ENCODE results near the gene RAD52. TPM values are rescaled to one million over a fixed set of nuclear protein-coding genes. Genes with fewer than 3 reads are reported as not detected.

Gene RAD52
- polyA plus RNA-seq (2012; ENCODE audit: insufficient read length, low read depth), result 16.5 TPM

GRCh38 chr12:949453-950191 lies at the start of gene RAD52:
Gene RAD52, minus strand, starts transcription at chr12:949694. Its CDS starts 16,636 bp downstream, at chr12:933058.
- TF ChIP-seq POLR2AphosphoS5 (IDR thresholded peaks at IDR 0.05; ENCODE audit: low read depth, low read length), result peak; percentile 99
- peak; percentile 93; the same call in 1 of the 2 replicates for TF ChIP-seq TAF1 (IDR thresholded peaks at IDR 0.05; ENCODE audit: borderline replicate concordance, insufficient read depth, low read length)
- peak; percentile 62; the same call in 1 of the 2 replicates for TF ChIP-seq SIN3A (IDR thresholded peaks at IDR 0.05; ENCODE audit: borderline replicate concordance, insufficient read depth, low read length)
- TF ChIP-seq, protein P1, sequence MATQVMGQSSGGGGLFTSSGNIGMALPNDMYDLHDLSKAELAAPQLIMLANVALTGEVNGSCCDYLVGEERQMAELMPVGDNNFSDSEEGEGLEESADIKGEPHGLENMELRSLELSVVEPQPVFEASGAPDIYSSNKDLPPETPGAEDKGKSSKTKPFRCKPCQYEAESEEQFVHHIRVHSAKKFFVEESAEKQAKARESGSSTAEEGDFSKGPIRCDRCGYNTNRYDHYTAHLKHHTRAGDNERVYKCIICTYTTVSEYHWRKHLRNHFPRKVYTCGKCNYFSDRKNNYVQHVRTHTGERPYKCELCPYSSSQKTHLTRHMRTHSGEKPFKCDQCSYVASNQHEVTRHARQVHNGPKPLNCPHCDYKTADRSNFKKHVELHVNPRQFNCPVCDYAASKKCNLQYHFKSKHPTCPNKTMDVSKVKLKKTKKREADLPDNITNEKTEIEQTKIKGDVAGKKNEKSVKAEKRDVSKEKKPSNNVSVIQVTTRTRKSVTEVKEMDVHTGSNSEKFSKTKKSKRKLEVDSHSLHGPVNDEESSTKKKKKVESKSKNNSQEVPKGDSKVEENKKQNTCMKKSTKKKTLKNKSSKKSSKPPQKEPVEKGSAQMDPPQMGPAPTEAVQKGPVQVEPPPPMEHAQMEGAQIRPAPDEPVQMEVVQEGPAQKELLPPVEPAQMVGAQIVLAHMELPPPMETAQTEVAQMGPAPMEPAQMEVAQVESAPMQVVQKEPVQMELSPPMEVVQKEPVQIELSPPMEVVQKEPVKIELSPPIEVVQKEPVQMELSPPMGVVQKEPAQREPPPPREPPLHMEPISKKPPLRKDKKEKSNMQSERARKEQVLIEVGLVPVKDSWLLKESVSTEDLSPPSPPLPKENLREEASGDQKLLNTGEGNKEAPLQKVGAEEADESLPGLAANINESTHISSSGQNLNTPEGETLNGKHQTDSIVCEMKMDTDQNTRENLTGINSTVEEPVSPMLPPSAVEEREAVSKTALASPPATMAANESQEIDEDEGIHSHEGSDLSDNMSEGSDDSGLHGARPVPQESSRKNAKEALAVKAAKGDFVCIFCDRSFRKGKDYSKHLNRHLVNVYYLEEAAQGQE (IDR thresholded peaks at IDR 0.05; ENCODE audit: insufficient read depth in 1 of 2, low read depth in 2 of 2, low read length in 2 of 2), result no peak
- peak; percentile 51 for TF ChIP-seq FOXP2 (optimal IDR thresholded peaks at IDR 0.05; ENCODE audit: borderline replicate concordance, extremely low read depth, extremely low read length, insufficient read depth)

DNA sequence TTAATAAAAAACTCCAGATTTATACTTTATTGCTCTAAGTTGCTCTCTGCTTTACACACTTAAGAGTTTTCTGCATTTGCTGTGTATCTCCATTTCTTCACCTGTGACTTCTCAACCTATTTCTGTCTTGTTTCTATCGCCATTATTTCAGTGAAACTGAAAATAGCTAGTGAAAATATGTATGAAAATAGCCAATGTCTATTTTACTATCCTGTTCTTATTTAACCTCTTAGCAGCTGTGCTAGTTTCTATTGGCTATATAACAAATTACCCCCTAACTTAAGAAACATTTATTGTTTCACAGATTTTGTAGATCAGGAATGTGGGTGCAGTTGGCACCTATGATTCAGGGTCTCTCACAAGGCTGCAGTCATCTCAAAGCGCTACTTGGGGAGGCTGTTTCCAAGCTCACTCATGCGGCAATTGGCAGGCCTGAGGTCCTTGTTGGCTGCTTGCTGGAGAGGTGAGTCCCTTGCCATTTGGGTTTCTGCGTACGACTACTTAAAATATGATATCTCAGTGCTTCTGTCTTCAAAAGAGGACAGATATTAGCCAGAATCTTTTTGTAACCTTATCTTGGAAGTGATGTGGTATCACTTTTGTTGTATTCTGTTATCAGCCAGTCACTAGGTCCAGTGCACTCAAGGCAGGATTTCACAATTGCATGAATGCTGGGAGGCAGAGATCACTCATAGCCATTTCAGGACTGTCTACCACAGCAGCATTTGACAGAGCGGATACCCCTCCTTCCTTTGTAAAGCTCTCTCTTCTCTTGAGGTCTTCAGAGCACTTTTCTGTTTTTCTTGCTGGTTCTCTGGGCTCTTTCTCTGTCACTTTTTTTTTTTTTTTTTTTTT lies 48.8 kb upstream of the RAD52 start:
- TF ChIP-seq POLR2AphosphoS5 (IDR thresholded peaks at IDR 0.05; ENCODE audit: low read depth, low read length) (no peak), TAF1 (IDR thresholded peaks at IDR 0.05; ENCODE audit: borderline replicate concordance, insufficient read depth, low read length) (no peak), FOXP2 (optimal IDR thresholded peaks at IDR 0.05; ENCODE audit: borderline replicate concordance, extremely low read depth, extremely low read length, insufficient read depth) (no peak)
- TF ChIP-seq, protein P1 (IDR thresholded peaks at IDR 0.05; ENCODE audit: insufficient read depth in 1 of 2, low read depth in 2 of 2, low read length in 2 of 2), result no peak

- TF ChIP-seq POLR2AphosphoS5 (IDR thresholded peaks at IDR 0.05; ENCODE audit: low read depth, low read length), result no peak
- TF ChIP-seq, protein P1 (IDR thresholded peaks at IDR 0.05; ENCODE audit: insufficient read depth in 1 of 2, low read depth in 2 of 2, low read length in 2 of 2), result no peak
- TF ChIP-seq FOXP2 (optimal IDR thresholded peaks at IDR 0.05; ENCODE audit: borderline replicate concordance, extremely low read depth, extremely low read length, insufficient read depth), result no peak
Measured at GRCh38 chr12:997505-997904, 48.0 kb upstream of the RAD52 start.

DNA sequence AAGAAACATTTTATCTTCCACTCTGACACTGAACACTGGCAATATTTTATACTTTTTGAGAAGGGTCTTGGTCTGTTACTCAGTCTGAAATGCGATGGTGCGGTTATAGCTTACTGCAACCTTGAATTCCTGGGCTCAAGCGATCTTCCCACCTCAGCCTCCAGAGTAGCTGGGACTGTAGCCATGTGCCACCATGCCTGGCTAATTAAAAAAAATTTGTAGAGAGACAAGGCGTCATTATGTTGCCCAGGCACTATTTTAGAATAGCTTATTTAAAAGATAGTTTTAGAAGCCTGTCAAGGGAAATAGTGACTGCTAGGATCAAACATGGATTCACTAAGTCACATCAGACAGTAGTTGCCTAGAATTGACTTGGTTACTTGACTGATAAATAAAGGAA lies 47.4 kb upstream of the RAD52 start:
- no peak for TF ChIP-seq SIN3A (IDR thresholded peaks at IDR 0.05; ENCODE audit: borderline replicate concordance, insufficient read depth, low read length)
- TF ChIP-seq FOXP2 (optimal IDR thresholded peaks at IDR 0.05; ENCODE audit: borderline replicate concordance, extremely low read depth, extremely low read length, insufficient read depth), result no peak

DNA sequence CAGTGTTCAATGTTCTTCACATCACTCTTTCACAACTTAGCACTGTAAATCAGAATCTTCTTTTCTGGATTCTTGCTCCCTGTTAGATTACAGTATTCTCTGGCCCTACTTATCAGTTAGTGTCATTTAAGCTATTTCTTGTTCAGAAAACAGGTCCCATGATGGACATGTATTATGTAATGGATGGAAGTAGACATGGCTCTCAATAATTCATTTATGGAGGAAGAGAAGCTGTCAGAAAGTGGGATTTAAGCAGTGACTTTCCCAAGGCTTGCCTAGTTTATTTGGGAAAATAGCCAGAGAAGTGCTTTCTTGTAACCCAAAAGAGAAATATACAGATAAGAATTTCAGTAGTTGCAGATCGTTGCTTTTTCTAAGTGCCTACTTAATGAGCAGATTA lies 43.2 kb upstream of the RAD52 start:
- no peak for TF ChIP-seq SIN3A (IDR thresholded peaks at IDR 0.05; ENCODE audit: borderline replicate concordance, insufficient read depth, low read length)
- no peak for TF ChIP-seq FOXP2 (optimal IDR thresholded peaks at IDR 0.05; ENCODE audit: borderline replicate concordance, extremely low read depth, extremely low read length, insufficient read depth)
- TF ChIP-seq POLR2AphosphoS5 (IDR thresholded peaks at IDR 0.05; ENCODE audit: low read depth, low read length), result no peak

Measured in PFSK-1 (cell line).